Neural progenitor cell (in vitro differentiated cells): ENCODE data around the gene ZKSCAN4.

Experiments
- EZH2 ChIP-seq: fragments of 200-600 bp; sonication (generic); IDR thresholded peaks from 2 replicates; pipeline ENCODE4 v1.6.1; 2017; ENCODE audit warnings: antibody characterized with exemption, mild to moderate bottlenecking, moderate library complexity
- EZH2phosphoT487 ChIP-seq: fragments of 200-600 bp; sonication (generic); IDR thresholded peaks from 2 replicates; pipeline ENCODE4 v1.6.1; 2017; ENCODE audit warnings: antibody characterized with exemption
- TF ChIP-seq, protein P1 (sequence below): fragments of 200-600 bp; sonication (generic); IDR thresholded peaks from 2 replicates; pipeline ENCODE4 v1.5.1; 2017; ENCODE audit warnings: antibody characterized with exemption, mild to moderate bottlenecking

DNA sequence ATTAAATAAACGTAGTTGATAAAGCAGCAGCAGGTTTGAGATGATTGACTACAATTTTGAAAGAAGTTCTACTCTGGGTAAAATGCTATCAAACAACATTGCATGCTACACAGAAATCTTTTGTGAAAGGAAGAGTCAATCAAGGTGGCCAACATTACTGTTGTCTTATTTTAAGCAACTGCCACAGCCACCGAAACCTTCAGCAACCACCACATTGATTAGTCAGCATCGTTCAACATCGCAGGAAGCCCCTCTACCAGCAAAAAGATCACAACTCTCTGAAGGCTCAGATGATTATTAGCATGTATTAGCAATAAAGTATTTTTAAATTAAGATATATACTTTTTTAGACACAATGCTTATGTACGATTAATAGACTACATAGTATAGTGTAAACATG is 43.3 kb upstream of the ZKSCAN4 start:
- TF ChIP-seq EZH2 (no peak), EZH2phosphoT487 (no peak)
- TF ChIP-seq, protein P1, sequence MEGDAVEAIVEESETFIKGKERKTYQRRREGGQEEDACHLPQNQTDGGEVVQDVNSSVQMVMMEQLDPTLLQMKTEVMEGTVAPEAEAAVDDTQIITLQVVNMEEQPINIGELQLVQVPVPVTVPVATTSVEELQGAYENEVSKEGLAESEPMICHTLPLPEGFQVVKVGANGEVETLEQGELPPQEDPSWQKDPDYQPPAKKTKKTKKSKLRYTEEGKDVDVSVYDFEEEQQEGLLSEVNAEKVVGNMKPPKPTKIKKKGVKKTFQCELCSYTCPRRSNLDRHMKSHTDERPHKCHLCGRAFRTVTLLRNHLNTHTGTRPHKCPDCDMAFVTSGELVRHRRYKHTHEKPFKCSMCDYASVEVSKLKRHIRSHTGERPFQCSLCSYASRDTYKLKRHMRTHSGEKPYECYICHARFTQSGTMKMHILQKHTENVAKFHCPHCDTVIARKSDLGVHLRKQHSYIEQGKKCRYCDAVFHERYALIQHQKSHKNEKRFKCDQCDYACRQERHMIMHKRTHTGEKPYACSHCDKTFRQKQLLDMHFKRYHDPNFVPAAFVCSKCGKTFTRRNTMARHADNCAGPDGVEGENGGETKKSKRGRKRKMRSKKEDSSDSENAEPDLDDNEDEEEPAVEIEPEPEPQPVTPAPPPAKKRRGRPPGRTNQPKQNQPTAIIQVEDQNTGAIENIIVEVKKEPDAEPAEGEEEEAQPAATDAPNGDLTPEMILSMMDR, result no peak
